Activated naive CD4-positive, alpha-beta T cell (primary cell): Measurements from ENCODE around the gene COTL1.
"Not testable (repeated sequence)": the region's sequence is repeated elsewhere in the genome, so short reads cannot be mapped to it uniquely, and the experiment has no call there.

Experiments
- DNase-seq, 4 experiments: peaks; one replicate each; lab custom pipeline; 2025; lab: John Stamatoyannopoulos, UW

The COTL1 gene

GRCh38 chr16:84643180-84643583 is 25.3 kb upstream of the COTL1 start:
- DNase-seq, result no peak

- no peak for DNase-seq
Observed at GRCh38 chr16:84641643-84642358, 23.9 kb upstream of the COTL1 start.

- DNase-seq, result no peak
Observed at GRCh38 chr16:84640145-84640544, 22.3 kb upstream of the COTL1 start.

GRCh38 chr16:84638231-84638806 is 20.4 kb upstream of the COTL1 start:
- no peak for DNase-seq

GRCh38 chr16:84637709-84638108 is 19.8 kb upstream of the COTL1 start:
- no peak for DNase-seq

- no peak for DNase-seq
Observed at GRCh38 chr16:84635702-84636101, 17.8 kb upstream of the COTL1 start.

- DNase-seq, result no peak
Observed at GRCh38 chr16:84633622-84634021, 15.7 kb upstream of the COTL1 start.

GRCh38 chr16:84632862-84633261 is 15.0 kb upstream of the COTL1 start:
- not testable (repeated sequence) for DNase-seq

GRCh38 chr16:84631886-84632285 is 14.0 kb upstream of the COTL1 start:
- DNase-seq, result no peak

- DNase-seq, result no peak
Observed at GRCh38 chr16:84631153-84631466, 13.2 kb upstream of the COTL1 start.

- no peak for DNase-seq
Observed at GRCh38 chr16:84630446-84631152, 12.7 kb upstream of the COTL1 start.

GRCh38 chr16:84630009-84630408 is 12.1 kb upstream of the COTL1 start:
- DNase-seq, result no peak

GRCh38 chr16:84629580-84629979 is 11.7 kb upstream of the COTL1 start:
- DNase-seq, result no peak

GRCh38 chr16:84628226-84628731 is 10.4 kb upstream of the COTL1 start:
- no peak for DNase-seq

- no peak for DNase-seq
Observed at GRCh38 chr16:84625556-84625955, 7.7 kb upstream of the COTL1 start.

GRCh38 chr16:84620913-84621312 is 3.0 kb upstream of the COTL1 start:
- not testable (repeated sequence) for DNase-seq

- DNase-seq, result no peak
Observed at GRCh38 chr16:84618581-84619460, 943 bp upstream of the COTL1 start.

- DNase-seq, result peak; percentile 16 to 43 (median 32)
Observed at GRCh38 chr16:84617041-84617790, 662 bp downstream of the COTL1 start.

GRCh38 chr16:84616515-84616914 is 1.4 kb downstream of the COTL1 start:
- no peak for DNase-seq

GRCh38 chr16:84614968-84615813 is 2.7 kb downstream of the COTL1 start:
- no peak for DNase-seq

GRCh38 chr16:84614623-84614967 is 3.3 kb downstream of the COTL1 start:
- no peak for DNase-seq
